ENCODE data around the gene ZNF335. TPM values are rescaled to one million over a fixed set of nuclear protein-coding genes. Genes with fewer than 3 reads are reported as not detected.

The ZNF335 gene
- total and polyA plus RNA-seq, 5 experiments from 2014 or later = 6.4 to 56.2 (median 13.2) TPM

Other genes with a start within 250 kb of the ZNF335 start
- gene SPINT4, start 249.9 kb downstream of the ZNF335 start, total RNA-seq = not detected
- gene SPINT4, start 249.9 kb downstream of the ZNF335 start, polyA plus RNA-seq = not detected
- not detected for gene WFDC3, start 180.3 kb downstream of the ZNF335 start, total RNA-seq
- gene WFDC3, start 180.3 kb downstream of the ZNF335 start, polyA plus RNA-seq = under 1 TPM in 1 of 3 donors, not detected in 2; 0.73 TPM
- 10 to 100 TPM; 18.5 to 26.3 TPM for gene DNTTIP1, start 180.2 kb downstream of the ZNF335 start, total RNA-seq
- 10 to 100 TPM; 26.3 to 41.2 (median 29.5) TPM for gene DNTTIP1, start 180.2 kb downstream of the ZNF335 start, polyA plus RNA-seq
- gene UBE2C, start 159.6 kb downstream of the ZNF335 start, total RNA-seq = under 1 TPM in 1 of 2 experiments, not detected in 1; 0.44 TPM
- not detected for gene UBE2C, start 159.6 kb downstream of the ZNF335 start, polyA plus RNA-seq
- under 1 TPM in 1 of 2 experiments, not detected in 1; 0.58 TPM for gene TNNC2, start 144.9 kb downstream of the ZNF335 start, total RNA-seq
- gene TNNC2, start 144.9 kb downstream of the ZNF335 start, polyA plus RNA-seq = under 1 TPM in 1 of 3 donors, not detected in 2; 0.53 TPM
- gene SNX21, start 138.4 kb downstream of the ZNF335 start, total RNA-seq = 1 to 10 TPM; 1.3 to 1.8 TPM
- 1 to 10 TPM in 2 of 3 donors, under 1 TPM in 1; 0.30 to 2.2 (median 1.4) TPM for gene SNX21, start 138.4 kb downstream of the ZNF335 start, polyA plus RNA-seq
- 10 to 100 TPM; 29.6 to 33.3 TPM for gene ACOT8, start 114.8 kb downstream of the ZNF335 start, total RNA-seq
- gene ACOT8, start 114.8 kb downstream of the ZNF335 start, polyA plus RNA-seq = 10 to 100 TPM; 37.5 to 46.2 (median 38.4) TPM
- 1 to 10 TPM; 4.3 to 4.4 TPM for gene ZSWIM3, start 114.6 kb downstream of the ZNF335 start, total RNA-seq
- 1 to 10 TPM in 1 of 3 donors, under 1 TPM in 2; 0.35 to 2.1 (median 0.65) TPM for gene ZSWIM3, start 114.6 kb downstream of the ZNF335 start, polyA plus RNA-seq
- gene ZSWIM1, start 91.0 kb downstream of the ZNF335 start, total RNA-seq = 10 to 100 TPM; 16.5 to 17.6 TPM
- gene ZSWIM1, start 91.0 kb downstream of the ZNF335 start, polyA plus RNA-seq = 1 to 10 TPM in 2 of 3 donors, under 1 TPM in 1; 0.96 to 9.8 (median 1.7) TPM
- 1 to 10 TPM; 4.1 to 4.8 TPM for gene SPATA25, start 84.6 kb downstream of the ZNF335 start, total RNA-seq
- under 1 TPM in 2 of 3 donors, not detected in 1; 0.24 to 0.42 TPM for gene SPATA25, start 84.6 kb downstream of the ZNF335 start, polyA plus RNA-seq
- gene NEURL2, start 81.0 kb downstream of the ZNF335 start, total RNA-seq = 1 to 10 TPM; 5.0 to 5.9 TPM
- 1 to 10 TPM in 2 of 3 donors, under 1 TPM in 1; 0.53 to 2.2 (median 1.8) TPM for gene NEURL2, start 81.0 kb downstream of the ZNF335 start, polyA plus RNA-seq
- gene CTSA, start 80.9 kb downstream of the ZNF335 start, total RNA-seq = 10 to 100 TPM; 79.1 to 82.7 TPM
- 100 to 1,000 TPM in 1 of 3 donors, 10 to 100 TPM in 2; 79.5 to 128 (median 90.5) TPM for gene CTSA, start 80.9 kb downstream of the ZNF335 start, polyA plus RNA-seq
- under 1 TPM in 1 of 2 experiments, not detected in 1; 0.27 TPM for gene PLTP, start 60.0 kb downstream of the ZNF335 start, total RNA-seq
- gene PLTP, start 60.0 kb downstream of the ZNF335 start, polyA plus RNA-seq = 1 to 10 TPM in 1 of 3 donors, under 1 TPM in 2; 0.18 to 2.2 (median 0.68) TPM
- 10 to 100 TPM; 77.7 to 83.3 TPM for gene PCIF1, start 37.5 kb downstream of the ZNF335 start, total RNA-seq
- gene PCIF1, start 37.5 kb downstream of the ZNF335 start, polyA plus RNA-seq = 10 to 100 TPM; 60.8 to 94.2 (median 78.7) TPM
- gene MMP9, start 36.7 kb upstream of the ZNF335 start, total RNA-seq = 1 to 10 TPM in 1 of 2 experiments, under 1 TPM in 1; 0.75 to 1.3 TPM
- not detected for gene MMP9, start 36.7 kb upstream of the ZNF335 start, polyA plus RNA-seq
- 1 to 10 TPM; 1.0 to 1.5 TPM for gene SLC12A5, start 57.0 kb upstream of the ZNF335 start, total RNA-seq
- under 1 TPM in 1 of 3 donors, not detected in 2; 0.83 TPM for gene SLC12A5, start 57.0 kb upstream of the ZNF335 start, polyA plus RNA-seq
- gene NCOA5, start 117.8 kb upstream of the ZNF335 start, total RNA-seq = 10 to 100 TPM; 42.2 to 43.9 TPM
- 10 to 100 TPM; 13.0 to 36.0 (median 18.4) TPM for gene NCOA5, start 117.8 kb upstream of the ZNF335 start, polyA plus RNA-seq
- gene CD40, start 146.1 kb upstream of the ZNF335 start, total RNA-seq = 10 to 100 TPM; 10.1 to 11.8 TPM
- 1 to 10 TPM; 2.0 to 4.3 (median 3.1) TPM for gene CD40, start 146.1 kb upstream of the ZNF335 start, polyA plus RNA-seq